Spinal cord (tissue), 10 donors: ENCODE data around the gene PFN2. TPM values are rescaled to one million over a fixed set of nuclear protein-coding genes. Genes with fewer than 3 reads are reported as not detected.
"Not testable (repeated sequence)": the region's sequence is repeated elsewhere in the genome, so short reads cannot be mapped to it uniquely, and the experiment has no call there.

ENCODE experiments used
- DNase-seq, 6 donors: peaks; one replicate each; pipeline versions ENCODE4 v3.0.0 to v3.0.0-alpha.2; 2013 to 2015; ENCODE audit warnings: low spot score in 6 of 6, low read depth in 4 of 6
- H3K27ac ChIP-seq: one replicate; pipeline ENCODE4 v1.5.1; 2013; ENCODE audit warnings: low read depth, low read length, control low read depth
- H3K27me3 ChIP-seq: one replicate; pipeline ENCODE4 v1.6.1; 2013; ENCODE audit warnings: low read length; ENCODE audit not compliant: control insufficient read depth, insufficient read depth
- H3K36me3 ChIP-seq: one replicate; pipeline ENCODE4 v1.6.1; 2013; ENCODE audit warnings: low read length; ENCODE audit not compliant: control insufficient read depth, insufficient read depth
- H3K4me1 ChIP-seq: one replicate; pipeline ENCODE4 v1.6.1; 2013; ENCODE audit warnings: low read length; ENCODE audit not compliant: control insufficient read depth, insufficient read depth
- H3K4me3 ChIP-seq: one replicate; pipeline ENCODE4 v1.5.1; 2013; ENCODE audit warnings: low read depth, low read length, control low read depth
- H3K9me3 ChIP-seq: one replicate; pipeline ENCODE4 v1.6.1; 2013; ENCODE audit warnings: low read length; ENCODE audit not compliant: control insufficient read depth, insufficient read depth
- WGBS: methylation state at CpG from one replicate; pipeline ENCODE4 v1.1.5; 2013; ENCODE audit warnings: missing lambda C conversion rate; ENCODE audit not compliant: insufficient coverage; 5-methylcytosine and 5-hydroxymethylcytosine counted together
- polyA plus RNA-seq, 2 donors: library from polyadenylated mRNA; unstranded; fragments of 120-200 nt; gene quantifications; one replicate each; pipeline ENCODE4 v1.2.1, GENCODE V29; 2013; ENCODE audit not compliant: insufficient read length in 2 of 2
- total RNA-seq, 2 donors: library from RNA; depleted of rRNA in 1 of 2; stranded (reverse); fragments of 120-200 nt in 1 of 2; fragments of >200 nt in 1 of 2; gene quantifications; one replicate each; pipeline versions ENCODE4 v1.2.3 to v1.2.4, GENCODE V29; 2013 to 2014
- donor health status: healthy.

The PFN2 gene
- total and polyA plus RNA-seq, 4 donors: 220 to 820 (median 589) TPM

GRCh38 chr3:149992416-149993058, 21.8 kb upstream of the PFN2 start:
- no peaks in the 10 kb centered on the region for H3K4me1 ChIP-seq
- no peak overlapping the region for H3K27ac ChIP-seq
- no peak overlapping the region for H3K4me3 ChIP-seq
- WGBS: no CpG with 5 or more reads among the region's 4 CpGs
- no peaks in the 10 kb centered on the region for H3K27me3 ChIP-seq
- DNase-seq: no peak
- H3K36me3 ChIP-seq: no peaks in the 10 kb centered on the region
- H3K9me3 ChIP-seq: peaks cover 5% of the 10 kb centered on the region

DNA sequence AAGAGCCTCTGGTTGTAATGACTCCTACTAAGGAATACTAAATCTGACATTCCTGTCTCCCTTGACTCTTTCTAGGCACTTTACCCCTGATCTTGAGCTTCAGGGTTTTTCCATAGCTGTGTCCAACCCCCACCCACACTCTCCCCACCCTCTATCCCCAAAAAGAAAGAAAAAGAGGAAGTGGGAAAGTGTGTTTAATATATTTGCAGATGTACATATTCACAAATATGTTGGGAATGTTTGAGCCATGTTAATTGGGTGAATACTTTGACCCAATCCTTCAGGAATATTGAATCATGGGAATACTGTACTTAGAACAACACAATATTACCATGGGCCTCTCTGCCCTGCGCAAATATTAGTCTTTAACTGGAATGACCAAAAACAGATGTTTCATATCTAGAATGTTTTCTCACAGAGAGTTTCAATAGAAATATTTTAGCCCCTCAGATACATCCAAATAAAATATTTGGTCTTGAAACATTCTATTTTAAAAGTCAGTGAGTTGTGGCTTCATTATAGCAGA, 19.8 kb upstream of the PFN2 start:
- peak in 1 of 6 donors; percentile 31 for DNase-seq
- H3K27ac ChIP-seq: no peak overlapping the region
- no peaks in the 10 kb centered on the region for H3K36me3 ChIP-seq
- no CpG with 5 or more reads among the region's 1 CpG for WGBS
- no peak overlapping the region for H3K4me3 ChIP-seq
- peaks cover 5% of the 10 kb centered on the region for H3K9me3 ChIP-seq
- H3K4me1 ChIP-seq: no peaks in the 10 kb centered on the region
- H3K27me3 ChIP-seq: no peaks in the 10 kb centered on the region

- H3K4me3 ChIP-seq: no peak overlapping the region
- no peaks in the 10 kb centered on the region for H3K36me3 ChIP-seq
- H3K4me1 ChIP-seq: no peaks in the 10 kb centered on the region
- no peaks in the 10 kb centered on the region for H3K9me3 ChIP-seq
- no peak overlapping the region for H3K27ac ChIP-seq
- no CpG with 5 or more reads among the region's 2 CpGs for WGBS
- no peak for DNase-seq
- H3K27me3 ChIP-seq: no peaks in the 10 kb centered on the region
Measured at GRCh38 chr3:149989307-149989706, 18.6 kb upstream of the PFN2 start.

GRCh38 chr3:149983628-149984027, 12.9 kb upstream of the PFN2 start:
- DNase-seq: no peak
- Histone ChIP-seq H3K36me3 (no peaks in the 10 kb centered on the region), H3K4me3 (no peak overlapping the region), H3K27me3 (no peaks in the 10 kb centered on the region), H3K27ac (no peak overlapping the region), H3K9me3 (no peaks in the 10 kb centered on the region), H3K4me1 (no peaks in the 10 kb centered on the region)
- WGBS: 86% methylated on average over 3 of the region's 4 CpGs

- 98% methylated on average over 32 of the region's 32 CpGs for WGBS
- H3K4me1 ChIP-seq, H3K36me3 ChIP-seq, H3K9me3 ChIP-seq, H3K27ac ChIP-seq, H3K27me3 ChIP-seq, H3K4me3 ChIP-seq, DNase-seq: not testable (repeated sequence)
Measured at GRCh38 chr3:149983053-149983452, 12.4 kb upstream of the PFN2 start.

- H3K27me3 ChIP-seq: not testable (repeated sequence)
Measured at GRCh38 chr3:149981979-149982378, 11.3 kb upstream of the PFN2 start.

DNA sequence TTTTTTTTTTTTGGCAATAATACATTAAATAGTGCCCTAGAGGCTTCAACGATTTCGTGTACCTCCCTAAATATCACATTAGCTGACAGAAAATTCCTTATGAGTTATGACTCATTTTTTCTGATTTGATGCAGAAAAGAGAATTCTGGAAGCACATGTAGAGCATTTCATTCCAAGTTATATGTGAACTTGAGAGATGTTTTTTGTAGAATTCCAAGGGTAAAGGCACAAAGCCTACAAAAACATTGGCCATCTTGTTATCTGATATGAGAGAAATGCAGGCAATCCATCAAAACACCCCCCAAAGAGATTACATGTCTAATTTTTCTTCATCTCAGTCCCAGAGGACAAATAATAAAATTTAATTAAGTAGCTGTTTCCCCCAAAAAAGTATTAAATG, 6.7 kb upstream of the PFN2 start:
- Histone ChIP-seq H3K4me1 (peaks cover 3% of the 10 kb centered on the region), H3K4me3 (no peak overlapping the region), H3K27me3 (no peaks in the 10 kb centered on the region), H3K9me3 (no peaks in the 10 kb centered on the region), H3K27ac (no peak overlapping the region), H3K36me3 (no peaks in the 10 kb centered on the region)
- no CpG with 5 or more reads among the region's 2 CpGs for WGBS
- no peak for DNase-seq

More at GRCh38 chr3:149981979-149982378, 11.3 kb upstream of the PFN2 start:
- H3K4me3 ChIP-seq, H3K4me1 ChIP-seq, DNase-seq, H3K27ac ChIP-seq, H3K36me3 ChIP-seq, H3K9me3 ChIP-seq: not testable (repeated sequence)
- WGBS: no CpG with 5 or more reads among the region's 10 CpGs

GRCh38 chr3:149975919-149976318, 5.2 kb upstream of the PFN2 start:
- DNase-seq: no peak
- peaks cover 3% of the 10 kb centered on the region for H3K4me1 ChIP-seq
- no peak overlapping the region for H3K4me3 ChIP-seq
- H3K9me3 ChIP-seq: no peaks in the 10 kb centered on the region
- H3K27ac ChIP-seq: no peak overlapping the region
- no peaks in the 10 kb centered on the region for H3K27me3 ChIP-seq
- no peaks in the 10 kb centered on the region for H3K36me3 ChIP-seq

DNA sequence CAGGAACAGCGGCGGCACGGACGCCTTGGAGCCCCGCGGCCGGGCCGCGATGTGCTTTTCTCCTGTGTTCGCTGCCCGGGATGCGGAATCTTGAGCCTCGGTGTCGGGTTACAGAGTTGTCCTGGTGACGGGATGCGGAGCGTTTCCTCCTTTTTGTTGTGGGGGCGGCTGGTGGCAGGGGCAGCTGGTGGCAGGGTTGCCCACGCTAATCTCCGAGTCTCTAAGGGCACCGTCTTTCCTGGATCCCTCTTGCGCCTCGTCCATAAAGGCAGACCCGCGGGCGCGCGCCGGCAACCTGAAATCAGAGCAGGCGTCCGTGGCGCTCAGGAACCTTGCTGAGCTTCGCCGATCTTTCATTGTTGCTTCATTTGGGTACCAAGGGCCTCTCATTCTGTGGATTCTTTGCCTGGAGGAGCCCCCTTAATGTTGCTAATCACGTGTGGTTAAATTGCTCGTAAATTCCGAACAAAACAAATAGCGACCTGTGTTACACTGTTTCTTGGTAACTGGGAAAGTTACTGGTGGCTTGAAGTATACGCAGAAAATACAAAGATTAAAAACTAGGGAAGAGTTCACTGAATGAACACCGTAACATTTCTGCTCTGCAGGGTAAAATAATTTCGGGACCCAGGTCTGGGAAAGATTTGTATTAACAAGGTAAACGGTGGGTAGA, 844 bp upstream of the PFN2 start:
- Histone ChIP-seq H3K4me1 (peaks cover 3% of the 10 kb centered on the region), H3K36me3 (no peaks in the 10 kb centered on the region), H3K27ac (peak overlapping the region; percentile 96), H3K9me3 (no peaks in the 10 kb centered on the region), H3K27me3 (no peaks in the 10 kb centered on the region), H3K4me3 (peak overlapping the region; percentile 88)
- DNase-seq: peak in 4 of 6 donors; percentile 62 to 89 (median 74)
- under 1% methylated on average over 42 of the region's 42 CpGs for WGBS
